Tibial artery (tissue), 4 donors: Measurements from ENCODE around the gene ANXA1.

Source experiments
- DNase-seq, 2 donors: peaks; one replicate each; pipeline ENCODE4 v3.0.0-alpha.2; 2019
- H3K27ac ChIP-seq, 2 donors: fragments of 200-600 bp; sonication (generic) in 1 of 2; 1 replicate in 1 of 2; 2 replicates in 1 of 2; pipeline ENCODE4 v1.5.1; 2018 to 2019; ENCODE audit warnings: mild to moderate bottlenecking in 1 of 2
- H3K27me3 ChIP-seq, 2 donors: fragments of 200-600 bp; sonication (generic) in 1 of 2; one replicate each; pipeline versions ENCODE4 v1.5.1 to v1.6.0; 2016 to 2019
- H3K36me3 ChIP-seq, 3 donors: fragments of 200-600 bp; sonication (generic) in 2 of 3; one replicate each; pipeline ENCODE4 v1.5.1; 2016 to 2019; ENCODE audit warnings: mild to moderate bottlenecking in 2 of 3
- H3K4me1 ChIP-seq, 4 donors: fragments of 200-600 bp; sonication (generic) in 2 of 4; 1 replicate in 3 of 4; 2 replicates in 1 of 4; pipeline ENCODE4 v1.5.1; 2016 to 2019
- H3K4me3 ChIP-seq, 2 donors: fragments of 200-600 bp; sonication (generic) in 1 of 2; 1 replicate in 1 of 2; 2 replicates in 1 of 2; pipeline ENCODE4 v1.5.1; 2018 to 2019; ENCODE audit warnings: mild to moderate bottlenecking in 2 of 2
- H3K9me3 ChIP-seq, 3 donors: fragments of 200-600 bp; sonication (generic) in 1 of 3; one replicate each; pipeline ENCODE4 v1.5.1; 2016 to 2019
- intact Hi-C: fragments of 100-400 bp; cut with DNase I; formaldehyde crosslinking; loops from one replicate; pipeline ENCODE4 v1.15.0; 2023; ENCODE audit warnings: low total_unique reads
- TF ChIP-seq, protein P1 (sequence below), 2 experiments: fragments of 200-600 bp in 1 of 2; fragments of 450-650 bp in 1 of 2; IDR thresholded peaks; one replicate each; pipeline ENCODE4 v1.5.1; 2017 to 2019; ENCODE audit warnings: antibody characterized with exemption in 2 of 2, mild to moderate bottlenecking in 1 of 2, moderate library complexity in 1 of 2

The ANXA1 gene

GRCh38 chr9:73174330-73174980 is 22.8 kb downstream of the ANXA1 start:
- H3K27ac ChIP-seq, result no peak overlapping the region
- H3K4me1 ChIP-seq, result peaks cover 0 to 12% (median under 1%) of the 10 kb centered on the region in 4 donors
- intact Hi-C loops, result no loop called here
- peaks cover 16 to 23% (median 18%) of the 10 kb centered on the region in 3 donors for H3K36me3 ChIP-seq
- no peaks in the 10 kb centered on the region for H3K27me3 ChIP-seq
- H3K9me3 ChIP-seq, result no peaks in the 10 kb centered on the region
- TF ChIP-seq, protein P1, sequence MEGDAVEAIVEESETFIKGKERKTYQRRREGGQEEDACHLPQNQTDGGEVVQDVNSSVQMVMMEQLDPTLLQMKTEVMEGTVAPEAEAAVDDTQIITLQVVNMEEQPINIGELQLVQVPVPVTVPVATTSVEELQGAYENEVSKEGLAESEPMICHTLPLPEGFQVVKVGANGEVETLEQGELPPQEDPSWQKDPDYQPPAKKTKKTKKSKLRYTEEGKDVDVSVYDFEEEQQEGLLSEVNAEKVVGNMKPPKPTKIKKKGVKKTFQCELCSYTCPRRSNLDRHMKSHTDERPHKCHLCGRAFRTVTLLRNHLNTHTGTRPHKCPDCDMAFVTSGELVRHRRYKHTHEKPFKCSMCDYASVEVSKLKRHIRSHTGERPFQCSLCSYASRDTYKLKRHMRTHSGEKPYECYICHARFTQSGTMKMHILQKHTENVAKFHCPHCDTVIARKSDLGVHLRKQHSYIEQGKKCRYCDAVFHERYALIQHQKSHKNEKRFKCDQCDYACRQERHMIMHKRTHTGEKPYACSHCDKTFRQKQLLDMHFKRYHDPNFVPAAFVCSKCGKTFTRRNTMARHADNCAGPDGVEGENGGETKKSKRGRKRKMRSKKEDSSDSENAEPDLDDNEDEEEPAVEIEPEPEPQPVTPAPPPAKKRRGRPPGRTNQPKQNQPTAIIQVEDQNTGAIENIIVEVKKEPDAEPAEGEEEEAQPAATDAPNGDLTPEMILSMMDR (IDR thresholded peaks at IDR 0.05), result no peak
- DNase-seq, result no peak
- H3K4me3 ChIP-seq, result no peak overlapping the region

GRCh38 chr9:73176450-73176875 is 24.8 kb downstream of the ANXA1 start:
- Histone ChIP-seq H3K36me3 (peaks cover 0 to 4% (median 0%) of the 10 kb centered on the region in 3 donors), H3K27me3 (no peaks in the 10 kb centered on the region), H3K9me3 (no peaks in the 10 kb centered on the region), H3K27ac (peak overlapping the region in 1 of 2 donors; percentile 31), H3K4me1 (peaks cover 0 to 26% (median 3%) of the 10 kb centered on the region in 4 donors), H3K4me3 (no peak overlapping the region)
- TF ChIP-seq, protein P1 (IDR thresholded peaks at IDR 0.05), result no peak
- no peak for DNase-seq
- intact Hi-C loops, result no loop called here

GRCh38 chr9:73178044-73178443 is 26.4 kb downstream of the ANXA1 start:
- no peak for DNase-seq
- H3K4me1 ChIP-seq, result peaks cover 0 to 26% (median 3%) of the 10 kb centered on the region in 4 donors
- intact Hi-C loops, result no loop called here
- H3K27me3 ChIP-seq, result no peaks in the 10 kb centered on the region
- H3K9me3 ChIP-seq, result no peaks in the 10 kb centered on the region
- H3K27ac ChIP-seq, result no peak overlapping the region
- TF ChIP-seq, protein P1 (IDR thresholded peaks at IDR 0.05), result no peak
- H3K4me3 ChIP-seq, result no peak overlapping the region
- no peaks in the 10 kb centered on the region for H3K36me3 ChIP-seq

DNA sequence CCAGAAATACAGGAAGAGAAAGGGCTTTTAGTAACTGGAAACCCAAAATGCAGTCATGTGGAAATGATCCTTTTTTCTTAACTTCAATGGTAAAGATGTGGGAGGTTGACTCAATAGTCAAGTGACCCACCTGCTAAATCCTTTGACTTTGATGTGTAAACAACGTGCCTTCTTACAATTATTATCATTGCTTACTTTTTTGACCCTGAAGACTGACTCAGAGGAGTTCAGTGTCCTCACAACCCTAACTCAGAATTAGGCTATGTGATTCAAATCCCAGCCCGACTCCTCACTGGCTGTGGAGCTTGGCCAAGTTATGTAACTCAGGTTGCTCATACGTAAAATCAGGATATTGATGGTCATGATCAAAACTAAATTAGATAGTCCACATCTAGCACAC is 27.9 kb downstream of the ANXA1 start:
- H3K9me3 ChIP-seq, result no peaks in the 10 kb centered on the region
- H3K27me3 ChIP-seq, result no peaks in the 10 kb centered on the region
- peaks cover 0 to 26% (median 3%) of the 10 kb centered on the region in 4 donors for H3K4me1 ChIP-seq
- intact Hi-C loops, result no loop called here
- TF ChIP-seq, protein P1 (IDR thresholded peaks at IDR 0.05), result no peak
- H3K36me3 ChIP-seq, result no peaks in the 10 kb centered on the region
- peak overlapping the region in 1 of 2 donors; percentile 48 for H3K27ac ChIP-seq
- DNase-seq, result no peak
- no peak overlapping the region for H3K4me3 ChIP-seq

- Histone ChIP-seq H3K27ac (peak overlapping the region in 1 of 2 donors; percentile 48), H3K27me3 (no peaks in the 10 kb centered on the region), H3K9me3 (no peaks in the 10 kb centered on the region), H3K4me1 (peaks cover 0 to 26% (median 3%) of the 10 kb centered on the region in 4 donors), H3K36me3 (no peaks in the 10 kb centered on the region), H3K4me3 (no peak overlapping the region)
- no peak for DNase-seq
- intact Hi-C loops, result loop anchor here (5.0 kb wide), 1 partner anchor 78 kb away; no protein-coding TSS in a partner anchor
- TF ChIP-seq, protein P1 (IDR thresholded peaks at IDR 0.05), result no peak
Measured at GRCh38 chr9:73180403-73180802, 28.7 kb downstream of the ANXA1 start.
